Stimulated activated CD8-positive, alpha-beta memory T cell treated with anti-CD3 and anti-CD28 coated beads, Interleukin-4, amount 100 ng/mL, for 48 hours (primary cell): ENCODE measurements around the gene SUN3.

ENCODE experiments used
- DNase-seq: peaks from one replicate; pipeline ENCODE4 v3.0.0-alpha.2; 2020

SUN3 gene, protein sequence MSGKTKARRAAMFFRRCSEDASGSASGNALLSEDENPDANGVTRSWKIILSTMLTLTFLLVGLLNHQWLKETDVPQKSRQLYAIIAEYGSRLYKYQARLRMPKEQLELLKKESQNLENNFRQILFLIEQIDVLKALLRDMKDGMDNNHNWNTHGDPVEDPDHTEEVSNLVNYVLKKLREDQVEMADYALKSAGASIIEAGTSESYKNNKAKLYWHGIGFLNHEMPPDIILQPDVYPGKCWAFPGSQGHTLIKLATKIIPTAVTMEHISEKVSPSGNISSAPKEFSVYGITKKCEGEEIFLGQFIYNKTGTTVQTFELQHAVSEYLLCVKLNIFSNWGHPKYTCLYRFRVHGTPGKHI

DNA sequence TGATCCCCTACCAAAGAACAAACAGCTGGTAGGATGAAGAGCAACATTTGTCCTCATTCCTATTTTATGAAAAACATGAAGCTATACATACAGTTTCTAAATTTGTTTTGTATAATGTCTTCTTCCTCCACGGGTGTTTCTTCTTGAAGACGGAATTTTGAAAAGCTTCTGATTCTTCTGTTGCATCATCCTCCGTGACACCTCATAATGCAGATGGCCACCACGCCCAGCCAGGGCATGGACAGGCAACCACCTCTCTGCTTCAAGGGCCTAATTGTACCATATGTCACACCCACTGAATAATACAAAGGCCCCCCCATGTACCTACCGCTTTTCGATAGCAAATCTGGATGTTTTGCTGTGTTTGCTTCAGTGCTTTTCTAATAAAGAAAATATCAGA is at the start of gene SUN3:
TSS of gene SUN3 (minus strand) at position 170 of the 400 bp plus-strand sequence. CDS start at position 1, 169 bp downstream.
- DNase-seq = no peak

DNA sequence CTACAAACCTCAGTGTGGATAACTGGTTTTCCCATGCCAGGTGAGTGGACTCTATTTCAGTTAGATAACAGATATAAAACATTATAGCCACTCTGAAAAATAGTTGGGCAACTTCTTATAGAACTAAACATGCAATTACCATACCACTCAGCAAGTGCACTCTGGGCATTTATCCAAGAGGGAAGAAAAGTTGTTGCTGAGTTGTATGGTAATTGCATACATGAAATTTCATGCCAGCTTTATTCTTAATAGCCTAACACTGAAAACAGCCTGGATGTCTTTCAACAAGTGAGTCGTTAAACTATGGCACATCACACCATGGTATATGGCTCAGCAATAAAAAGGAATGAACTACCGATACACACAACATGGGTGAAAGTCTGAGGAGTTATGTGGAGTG is 49.6 kb upstream of the SUN3 start:
- no peak for DNase-seq

DNA sequence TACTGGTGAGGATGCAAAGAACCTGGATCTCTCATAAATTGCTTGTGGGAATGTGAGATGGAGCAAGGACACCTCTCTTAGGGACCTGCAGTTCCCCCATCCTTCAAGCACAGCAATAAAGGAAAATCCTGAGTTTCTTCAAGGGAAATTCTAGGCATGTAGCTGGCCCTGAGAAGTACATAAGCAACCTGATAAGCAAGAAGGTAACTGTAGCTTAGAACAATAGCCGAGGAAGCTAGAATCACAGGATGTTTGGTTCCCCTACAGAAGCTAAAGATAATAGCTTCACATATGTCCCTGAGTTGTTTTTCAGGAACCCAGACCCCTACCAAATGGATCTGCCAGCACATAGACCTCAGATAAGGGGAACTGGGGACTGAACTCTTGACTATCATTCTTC is 48.5 kb upstream of the SUN3 start:
- no peak for DNase-seq

DNA sequence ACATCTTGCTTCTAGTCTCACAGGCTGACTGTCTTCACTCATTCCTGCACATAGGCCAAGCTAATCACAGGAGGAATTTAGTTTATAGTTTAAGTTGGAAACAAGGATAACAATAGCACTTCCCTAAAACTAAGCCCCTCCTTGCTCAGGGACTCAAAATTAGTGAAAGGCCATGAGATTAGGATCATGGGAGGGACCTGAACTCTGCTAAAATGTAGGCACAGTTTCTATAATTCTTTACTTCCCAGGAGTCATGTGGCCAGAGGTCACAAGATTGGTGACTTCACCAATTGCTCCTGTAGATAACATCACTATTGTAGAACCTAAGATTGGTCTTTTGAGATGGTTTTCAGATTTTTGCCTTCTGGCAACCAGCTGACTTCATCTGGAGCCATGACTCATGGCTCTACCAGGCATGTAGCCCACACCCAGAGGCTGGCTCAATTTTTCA is 45.3 kb upstream of the SUN3 start:
- no peak for DNase-seq

DNA sequence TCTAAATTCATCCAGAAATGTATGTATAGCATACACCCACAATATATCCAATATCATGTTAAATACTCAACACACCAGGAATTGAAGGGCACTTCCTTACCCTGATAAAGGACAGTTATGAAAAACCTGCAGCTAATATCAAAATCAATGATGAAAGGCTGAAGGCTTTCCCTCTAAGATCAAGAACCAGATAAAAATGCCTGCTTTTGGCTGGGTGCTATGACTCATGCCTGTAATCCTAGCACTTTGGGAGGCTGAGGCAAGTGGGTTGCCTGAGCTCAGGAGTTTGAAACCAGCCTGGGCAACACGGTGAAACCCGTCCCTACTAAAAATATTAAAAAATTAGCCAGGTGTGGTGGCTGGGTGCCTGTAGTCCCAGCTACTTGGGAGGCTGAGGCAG is 38.6 kb upstream of the SUN3 start:
- no peak for DNase-seq

DNA sequence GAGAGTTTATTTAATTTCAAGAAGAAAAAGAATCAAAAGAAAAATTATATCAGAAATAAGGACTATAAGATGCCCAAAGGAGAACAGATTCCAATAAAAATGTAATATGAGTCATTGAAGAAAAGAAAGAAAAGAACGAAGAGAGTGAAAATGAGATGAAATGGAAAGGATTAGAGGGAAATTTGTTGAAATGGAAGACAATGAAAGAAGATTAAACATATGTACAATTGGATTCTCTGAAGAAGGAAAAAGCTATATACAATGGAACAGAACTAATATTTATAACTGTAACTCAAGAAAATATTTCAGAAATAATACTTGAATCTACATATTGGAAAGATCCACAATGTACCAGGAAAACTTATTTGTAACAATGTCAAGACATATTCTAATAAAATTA is 35.1 kb upstream of the SUN3 start:
- DNase-seq = no peak

DNA sequence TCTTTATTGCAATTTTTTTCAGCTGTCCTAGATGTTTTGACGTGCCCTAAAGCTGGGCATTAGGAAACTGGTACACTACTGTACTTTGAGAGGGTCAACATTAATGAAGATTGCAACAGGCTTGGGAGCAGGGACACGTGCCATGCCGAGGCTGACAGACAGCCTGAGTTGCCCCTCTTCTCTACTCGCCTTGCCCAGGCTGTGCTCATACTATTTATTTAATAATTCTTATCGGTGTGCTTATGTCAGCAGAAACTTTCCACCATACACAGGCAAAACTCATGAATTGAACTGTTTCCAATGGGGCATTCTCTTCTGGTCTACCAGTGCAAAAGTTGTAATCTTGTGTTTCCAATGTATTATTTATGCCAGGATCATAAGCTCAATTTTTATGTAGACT is 30.8 kb upstream of the SUN3 start:
- no peak for DNase-seq

DNA sequence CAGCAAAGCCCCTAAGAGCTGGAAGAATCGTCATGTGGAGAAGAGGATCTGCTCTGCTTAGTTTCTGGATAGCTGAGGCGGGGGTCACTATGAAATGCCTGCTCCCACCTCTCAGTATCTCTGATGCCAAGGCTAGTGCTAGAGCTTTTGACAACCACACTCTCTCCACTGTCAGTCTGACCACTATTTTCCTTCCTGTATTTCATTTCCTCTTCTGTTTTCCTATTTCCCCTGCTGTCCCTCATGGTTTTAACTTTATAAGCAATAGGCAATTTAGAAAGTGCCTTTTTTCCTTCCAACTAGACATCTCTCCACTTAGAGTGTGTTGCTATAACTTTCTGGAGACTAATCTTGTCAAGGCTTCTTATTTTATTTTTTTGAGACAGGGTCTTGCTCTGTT is 30.1 kb upstream of the SUN3 start:
- no peak for DNase-seq

DNA sequence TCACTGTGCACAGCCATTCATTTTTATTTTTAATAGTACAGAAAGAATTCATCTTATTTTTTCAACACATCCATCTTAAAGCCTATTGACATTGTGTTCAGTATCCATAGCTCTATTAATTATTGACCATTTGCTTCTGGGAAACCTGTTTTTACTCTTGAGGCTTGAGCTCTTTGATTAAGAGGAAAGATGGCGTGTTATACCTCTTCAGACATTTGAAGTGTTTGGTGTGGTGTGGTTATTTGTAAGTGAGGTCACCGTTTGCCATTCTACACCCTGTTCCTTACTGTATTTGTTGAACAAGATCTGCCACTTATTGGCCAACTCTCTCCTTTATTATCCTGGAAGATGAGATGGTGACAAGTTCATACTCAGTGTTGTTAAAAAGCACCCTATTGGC is 24.8 kb upstream of the SUN3 start:
- DNase-seq = no peak

DNA sequence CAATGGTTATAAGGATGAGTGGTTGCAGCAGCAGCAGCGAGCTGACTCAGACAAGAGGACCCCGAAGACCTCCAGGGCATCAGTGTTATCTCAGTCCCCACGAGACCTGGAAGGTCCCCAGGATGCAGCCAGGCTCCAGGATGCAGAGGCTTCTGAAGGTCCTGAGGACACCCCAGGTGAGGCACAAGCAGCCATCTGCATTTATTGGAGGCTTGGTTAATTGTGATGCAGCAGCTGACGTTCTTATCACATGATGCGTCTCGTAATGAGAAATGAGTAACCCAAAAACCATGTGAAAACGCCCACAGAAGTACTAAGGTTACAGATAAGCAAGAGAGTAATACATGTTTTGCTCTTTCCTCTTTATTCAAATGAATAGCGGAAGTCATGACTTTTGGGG is 23.8 kb upstream of the SUN3 start:
- DNase-seq = no peak

DNA sequence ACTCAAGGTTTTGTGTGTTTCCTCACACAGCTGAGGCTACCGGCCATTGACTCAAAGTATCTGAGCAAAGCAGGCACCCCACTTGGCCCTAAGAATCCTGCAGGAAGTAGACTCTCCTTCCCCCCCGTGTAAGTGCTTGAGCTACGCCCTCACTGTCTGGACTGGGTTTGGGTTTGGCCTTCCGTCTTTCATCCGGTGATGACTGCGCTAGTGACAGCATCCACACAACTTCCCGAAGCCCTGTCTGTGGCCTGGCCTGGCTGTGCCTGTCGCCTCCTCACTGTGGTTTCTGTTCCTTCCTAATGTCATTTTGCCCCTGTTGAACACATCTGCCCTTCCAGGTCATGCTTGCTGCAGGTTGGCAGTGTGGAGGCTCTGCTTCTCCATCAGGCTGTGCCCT is 20.9 kb upstream of the SUN3 start:
- no peak for DNase-seq

DNA sequence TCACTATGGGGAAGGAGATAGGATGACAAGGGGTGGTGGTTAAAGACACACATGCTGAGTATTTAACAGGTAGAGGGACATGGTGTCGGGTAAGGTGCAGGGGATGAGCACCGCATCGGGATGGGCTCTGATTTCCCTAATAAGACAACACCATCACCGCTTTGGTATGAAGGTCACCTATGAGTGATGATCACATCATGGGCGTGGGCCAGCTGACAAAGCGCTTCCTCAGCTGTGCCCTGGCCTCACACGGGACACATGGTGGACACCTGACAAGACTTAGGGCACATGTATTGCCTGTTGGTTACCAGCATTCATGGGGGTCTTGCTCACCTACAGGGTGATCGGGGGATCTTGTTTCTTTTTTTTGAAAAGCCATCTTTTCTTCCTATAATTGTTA is 19.2 kb upstream of the SUN3 start:
- no peak for DNase-seq

DNA sequence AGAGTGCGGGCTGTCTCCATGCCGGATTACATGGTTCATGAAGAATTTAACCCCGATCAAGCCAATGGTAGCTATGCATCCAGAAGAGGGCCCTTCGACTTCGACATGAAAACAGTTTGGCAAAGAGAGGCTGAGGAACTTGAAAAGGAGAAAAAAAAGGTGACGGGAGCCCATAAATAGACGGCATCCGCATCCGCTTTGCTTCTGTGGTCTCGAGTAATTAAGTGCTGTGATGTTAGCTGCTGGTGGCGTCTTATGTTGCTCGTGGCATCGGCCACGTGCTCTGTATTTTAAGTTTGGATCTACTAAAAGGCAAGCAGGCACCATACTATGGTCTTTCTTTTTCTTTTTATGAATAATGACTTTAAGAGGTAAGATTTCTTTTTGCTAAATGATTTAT is 17.6 kb upstream of the SUN3 start:
- no peak for DNase-seq

DNA sequence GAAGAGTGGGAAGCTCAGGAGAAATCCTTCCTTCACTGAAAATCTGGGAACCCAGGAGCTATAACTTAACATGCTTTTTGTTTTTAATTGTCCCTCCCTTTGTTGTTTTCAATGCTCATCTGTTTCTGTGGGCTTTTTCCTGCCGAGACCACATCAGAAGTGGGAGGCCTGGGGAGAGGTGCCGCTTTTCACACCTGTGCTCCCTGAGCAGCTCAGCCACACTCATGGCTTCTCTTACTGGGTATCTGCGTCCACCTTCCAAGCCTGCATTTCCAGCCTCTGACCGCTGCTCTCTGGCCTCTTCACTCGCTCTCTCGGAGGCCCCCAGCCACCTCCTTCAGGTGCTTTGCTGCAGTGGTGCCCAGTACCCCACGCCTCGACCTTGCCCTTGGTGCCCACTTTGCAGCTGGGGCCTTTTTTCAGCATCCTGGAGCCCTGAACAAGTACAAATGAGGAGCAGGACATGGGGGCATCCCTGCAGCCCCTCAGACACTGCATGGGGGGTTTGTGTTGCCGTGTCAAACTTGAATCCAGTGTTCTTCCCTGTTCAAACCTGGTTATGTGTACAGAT is 16.4 kb upstream of the SUN3 start:
- no peak for DNase-seq

DNA sequence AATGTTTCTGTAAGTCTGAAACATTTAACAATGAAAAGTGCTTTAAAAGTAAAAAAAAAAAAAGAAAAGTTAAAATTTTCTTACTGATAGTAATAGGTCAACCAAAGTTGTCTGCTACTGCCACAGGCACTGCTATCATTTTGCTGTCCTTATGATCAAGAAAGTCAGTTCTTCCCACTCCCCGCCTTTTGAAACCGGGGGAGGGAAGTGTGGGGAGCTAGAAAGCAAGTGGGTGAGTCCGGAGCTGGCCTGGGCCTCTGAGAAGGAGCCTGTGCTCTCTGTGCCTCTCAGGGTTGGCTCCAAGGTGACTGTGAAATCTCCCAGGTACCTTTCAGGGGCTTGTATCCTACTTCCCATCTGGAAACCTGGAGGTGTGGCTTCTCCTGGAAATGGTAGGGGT is 13.7 kb upstream of the SUN3 start:
- DNase-seq = no peak

DNA sequence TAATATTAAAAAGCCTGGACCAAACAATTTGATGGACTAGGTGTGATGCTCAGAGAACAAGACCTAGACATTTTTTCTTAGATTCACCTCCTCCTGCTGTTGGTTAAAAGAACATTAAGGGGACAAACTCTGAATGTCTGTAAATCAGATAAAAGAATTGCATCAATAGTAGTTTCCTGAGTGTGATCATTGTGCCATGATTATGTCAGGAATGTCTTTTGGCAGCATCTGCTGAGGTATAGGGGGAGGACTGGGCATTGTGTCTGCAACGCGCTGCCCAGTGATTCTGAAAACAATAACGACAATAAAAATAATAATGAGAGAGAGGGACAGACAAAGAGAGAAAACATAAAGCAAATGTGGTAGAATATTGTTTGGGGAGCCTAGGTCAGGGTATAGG is 13.3 kb upstream of the SUN3 start:
- no peak for DNase-seq

DNA sequence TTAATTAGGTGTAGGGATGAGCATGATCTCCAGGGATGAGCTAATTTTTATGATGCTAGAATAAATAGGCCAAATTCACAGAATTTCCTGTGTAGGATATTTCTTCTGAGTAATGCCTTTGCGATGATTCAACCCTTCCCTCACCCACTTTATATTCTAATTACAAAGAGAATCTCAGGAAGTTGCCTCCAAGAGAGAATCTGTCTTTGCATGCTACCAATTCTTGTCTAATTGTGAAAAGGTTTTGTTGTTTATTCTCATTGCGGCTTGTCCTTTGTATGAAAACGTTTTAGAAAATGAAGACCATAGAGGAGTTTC is 12.7 kb upstream of the SUN3 start:
- DNase-seq = no peak

DNA sequence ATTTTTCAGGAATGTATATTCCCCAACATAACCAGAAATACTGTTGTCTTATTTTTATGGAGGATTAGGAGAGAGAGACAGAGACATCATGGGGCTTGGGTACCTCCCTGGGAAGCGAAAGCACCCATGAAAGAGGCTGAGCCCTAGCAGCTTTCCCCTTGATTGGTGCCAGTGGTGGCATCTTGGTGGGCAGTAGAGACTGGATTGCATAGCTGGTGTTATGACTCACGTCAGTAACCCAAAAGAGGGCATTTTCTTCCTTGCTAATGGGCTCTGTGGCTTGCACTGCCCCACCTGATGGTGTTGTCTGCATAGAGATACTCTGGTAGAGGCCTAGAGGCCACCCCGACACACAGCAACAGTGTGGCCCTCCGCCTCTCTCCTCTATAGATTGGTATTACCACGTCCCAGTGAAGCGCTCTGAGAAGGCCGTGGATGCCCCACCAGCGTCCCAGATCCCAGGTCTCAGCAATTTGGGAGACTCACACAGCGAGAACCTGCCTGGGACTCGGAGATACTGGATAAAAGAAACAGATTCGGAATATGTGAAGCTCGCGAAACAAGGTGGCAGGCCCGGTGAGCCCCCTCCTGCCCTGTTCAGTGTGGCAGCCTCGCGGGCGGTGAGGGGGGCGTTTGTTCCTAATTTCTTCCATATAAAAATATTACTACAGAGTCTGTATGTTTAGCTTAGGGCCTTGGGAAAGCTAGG is 12.2 kb upstream of the SUN3 start:
- DNase-seq = no peak

DNA sequence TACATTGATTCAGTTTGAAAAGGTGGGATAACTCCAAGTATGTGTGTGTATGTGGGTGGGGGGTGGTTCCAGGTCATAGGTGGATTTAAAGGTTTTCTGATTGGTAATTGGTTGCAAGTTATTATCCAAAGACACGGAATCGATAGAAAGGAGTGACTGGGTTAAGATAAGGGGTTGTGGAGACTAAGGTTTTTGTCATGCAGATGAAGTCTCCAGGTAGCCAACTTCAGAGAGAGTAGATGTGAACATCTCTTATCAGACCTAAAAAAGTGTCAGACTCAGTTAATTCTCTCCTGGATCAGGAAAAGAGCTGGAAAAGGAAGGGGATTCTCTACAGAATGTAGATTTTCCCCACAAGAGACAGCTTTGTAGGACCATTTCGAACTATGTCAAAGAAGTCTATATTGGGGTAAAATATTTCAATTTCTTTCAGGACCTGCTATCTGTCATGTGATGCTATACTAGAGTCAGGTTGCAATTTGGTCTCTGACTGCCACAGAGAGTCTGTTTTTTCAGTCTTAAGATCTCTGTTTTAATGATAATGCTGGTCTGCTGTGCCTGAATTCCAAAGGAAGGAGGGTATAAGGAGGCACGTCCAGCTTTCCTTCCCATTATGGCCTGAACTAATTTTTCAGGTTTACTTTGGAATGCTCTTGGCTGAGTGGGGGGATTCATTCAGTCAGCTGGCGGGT is 10.1 kb upstream of the SUN3 start:
- no peak for DNase-seq

DNA sequence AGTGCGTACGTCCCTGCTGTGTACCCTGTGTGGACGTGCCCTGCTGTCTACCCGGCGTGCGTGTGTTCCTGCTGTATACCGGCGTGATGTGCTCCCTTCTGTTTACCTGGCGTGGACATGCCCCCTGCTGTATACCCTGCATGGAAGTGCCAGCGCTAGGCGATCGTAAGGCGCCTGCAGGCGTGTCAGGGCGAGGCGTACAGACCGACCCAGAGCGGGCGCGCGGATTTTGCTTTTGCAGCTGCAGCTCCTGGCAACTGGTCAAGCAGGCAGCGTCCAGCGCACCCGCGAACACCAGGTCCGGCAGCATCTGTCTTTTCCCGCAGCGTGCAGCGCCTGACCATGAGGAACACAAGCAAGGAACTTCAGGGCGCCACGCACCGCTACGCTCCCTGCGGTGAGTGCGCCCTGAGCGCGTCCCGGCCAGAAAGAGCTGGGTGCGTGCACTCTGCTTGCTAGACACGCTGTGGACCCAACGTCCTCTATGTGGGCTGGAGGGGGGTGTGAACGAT is 7.1 kb upstream of the SUN3 start:
- DNase-seq = no peak

DNA sequence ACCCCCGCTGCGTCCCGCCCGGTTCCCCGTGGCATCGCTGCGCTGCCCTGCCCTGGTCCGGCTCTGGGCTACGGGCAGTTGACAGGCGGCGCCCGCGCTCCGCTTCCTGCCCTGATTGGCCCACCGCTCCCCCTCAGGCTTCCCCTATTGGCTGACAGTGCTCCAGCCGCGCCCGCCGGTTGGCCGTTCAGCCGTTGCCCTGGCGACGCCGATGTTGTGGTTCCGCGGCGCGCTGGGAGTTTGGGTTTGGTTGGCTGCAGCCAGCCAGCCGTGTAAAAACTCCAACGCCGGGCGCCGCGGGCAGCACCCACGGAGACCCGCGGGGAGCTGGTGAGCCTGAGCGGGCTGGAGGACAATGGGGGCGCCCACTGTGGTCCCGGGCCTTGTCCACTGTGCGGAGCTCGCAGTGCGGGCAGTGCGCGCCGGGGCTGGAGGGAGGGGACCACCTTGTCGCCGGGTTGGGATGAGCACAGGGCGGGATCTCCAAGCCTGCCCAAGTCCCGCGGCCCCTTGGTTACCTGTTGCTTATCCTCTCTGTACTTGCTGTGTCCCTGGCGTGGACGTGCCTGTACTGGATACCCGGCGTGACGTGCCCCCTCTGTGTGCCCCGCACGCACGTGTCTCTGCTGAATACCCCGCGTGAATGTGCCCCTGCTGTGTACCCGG is 6.5 kb upstream of the SUN3 start, which contains the start of gene C7orf57:
TSS of gene C7orf57 (plus strand) at position 243 of the 666 bp plus-strand sequence. CDS start 766 bp downstream, outside the sequence.
- DNase-seq = peak; percentile 89

DNA sequence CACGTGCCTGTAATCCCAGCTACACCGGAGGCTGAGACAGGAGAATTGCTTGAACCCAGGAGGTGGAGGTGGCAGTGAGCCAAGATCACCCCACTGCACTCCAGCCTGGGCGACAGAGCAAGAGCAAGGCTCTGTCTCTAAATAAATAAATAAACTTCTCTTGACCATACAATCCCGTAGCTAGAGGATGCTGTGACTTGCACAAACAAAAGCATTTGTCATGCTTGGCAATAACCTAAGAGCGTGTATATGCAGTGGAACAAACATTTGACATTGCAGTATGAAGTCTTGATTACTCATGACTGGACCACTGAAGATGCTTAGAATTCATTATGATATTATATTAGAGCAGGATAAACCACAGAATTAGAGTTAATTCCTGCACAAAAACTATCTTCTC is 5.0 kb upstream of the SUN3 start:
- DNase-seq = no peak

DNA sequence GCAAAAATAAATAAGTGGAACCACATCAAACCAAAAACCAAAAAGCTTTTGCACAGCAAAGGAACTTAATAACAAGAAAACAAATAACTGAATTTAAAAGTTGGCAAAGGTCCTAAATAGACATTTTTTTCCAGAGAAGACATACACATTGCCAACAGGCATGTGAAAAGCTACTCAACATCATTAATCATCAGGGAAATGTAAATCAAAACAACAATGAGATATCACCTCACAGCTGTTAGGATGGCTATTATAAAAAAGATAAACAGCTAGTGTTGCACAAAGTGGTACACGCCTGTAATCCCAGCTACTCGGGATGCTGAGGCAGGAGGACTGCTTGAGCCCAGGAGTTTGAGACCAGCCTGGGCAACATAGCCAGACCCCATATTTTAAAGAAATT is 2.2 kb upstream of the SUN3 start:
- no peak for DNase-seq
